HG03280 (cell line): ENCODE results near the gene DDAH1.
"Not testable (repeated sequence)": the region's sequence is repeated elsewhere in the genome, so short reads cannot be mapped to it uniquely, and the experiment has no call there.

Source experiments
- ATAC-seq: cut with Tn5 transposase; IDR thresholded peaks from one replicate; pipeline ENCODE4 v1.9.1; 2021; ENCODE audit warnings: mild to moderate bottlenecking, moderate library complexity; ENCODE audit not compliant: unreplicated experiment

DDAH1 gene

GRCh38 chr1:85465099-85465785, at the start of gene DDAH1:
Gene DDAH1, minus strand, starts transcription at chr1:85465159. Its CDS starts 114 bp downstream, at chr1:85465045.
- peak; percentile 25 for ATAC-seq

GRCh38 chr1:85513998-85514397, 49.0 kb upstream of the DDAH1 start:
- not testable (repeated sequence) for ATAC-seq

- no peak for ATAC-seq
These were observed 39.5 kb upstream of the DDAH1 start for GRCh38 chr1:85504417-85504816.

GRCh38 chr1:85502625-85503083, 37.7 kb upstream of the DDAH1 start:
- no peak for ATAC-seq

GRCh38 chr1:85502171-85502570, 37.2 kb upstream of the DDAH1 start:
- ATAC-seq: no peak

- no peak for ATAC-seq
These were observed 36.5 kb upstream of the DDAH1 start for GRCh38 chr1:85501355-85501898.

- ATAC-seq: no peak
These were observed 32.1 kb upstream of the DDAH1 start for GRCh38 chr1:85496941-85497582.

GRCh38 chr1:85495556-85495955, 30.6 kb upstream of the DDAH1 start:
- no peak for ATAC-seq

GRCh38 chr1:85494904-85495266, 29.9 kb upstream of the DDAH1 start:
- ATAC-seq: no peak

GRCh38 chr1:85494074-85494903, 29.3 kb upstream of the DDAH1 start:
- no peak for ATAC-seq

- no peak for ATAC-seq
These were observed 25.5 kb upstream of the DDAH1 start for GRCh38 chr1:85490270-85490985.

GRCh38 chr1:85488126-85488525, 23.2 kb upstream of the DDAH1 start:
- ATAC-seq: no peak

- no peak for ATAC-seq
These were observed 20.6 kb upstream of the DDAH1 start for GRCh38 chr1:85485516-85485915.

GRCh38 chr1:85484716-85485115, 19.8 kb upstream of the DDAH1 start:
- ATAC-seq: no peak

GRCh38 chr1:85484264-85484663, 19.3 kb upstream of the DDAH1 start:
- ATAC-seq: no peak

- no peak for ATAC-seq
These were observed 16.7 kb upstream of the DDAH1 start for GRCh38 chr1:85481688-85482087.

GRCh38 chr1:85480566-85480965, 15.6 kb upstream of the DDAH1 start:
- ATAC-seq: no peak

- no peak for ATAC-seq
These were observed 14.5 kb upstream of the DDAH1 start for GRCh38 chr1:85479491-85479890.

- ATAC-seq: no peak
These were observed 13.4 kb upstream of the DDAH1 start for GRCh38 chr1:85478366-85478765.

- no peak for ATAC-seq
These were observed 10.1 kb upstream of the DDAH1 start for GRCh38 chr1:85475055-85475454.

- ATAC-seq: no peak
These were observed 8.4 kb upstream of the DDAH1 start for GRCh38 chr1:85473390-85473789.
